H9 (cell line): ENCODE data around the gene CDK6. TPM values are rescaled to one million over a fixed set of nuclear protein-coding genes. Genes with fewer than 3 reads are reported as not detected.

Source experiments
- DNase-seq: peaks from one replicate; pipeline ENCODE4 v3.0.0-alpha.2; 2017
- H2AFZ ChIP-seq: one replicate; pipeline ENCODE4 v1.6.1; 2013; ENCODE audit warnings: mild to moderate bottlenecking, low read length, control low read depth, moderate library complexity
- H2AK5ac ChIP-seq: 2 replicates; pipeline ENCODE4 v1.6.1; 2013; ENCODE audit warnings: low read length, control low read depth, mixed read lengths; ENCODE audit not compliant: insufficient read length
- H2BK120ac ChIP-seq: one replicate; pipeline ENCODE4 v1.6.1; 2013; ENCODE audit warnings: low read depth, mild to moderate bottlenecking, low read length, control low read depth, inconsistent platforms; ENCODE audit not compliant: poor library complexity, severe bottlenecking
- H2BK12ac ChIP-seq: 2 replicates; pipeline ENCODE4 v1.6.1; 2013; ENCODE audit warnings: low read length, control low read depth, mixed read lengths, low read depth; ENCODE audit not compliant: insufficient read length
- H2BK15ac ChIP-seq: 2 replicates; pipeline ENCODE4 v1.6.1; 2013; ENCODE audit warnings: low read depth, low read length, control low read depth
- H2BK20ac ChIP-seq: one replicate; pipeline ENCODE4 v1.6.1; 2013; ENCODE audit warnings: low read depth, mild to moderate bottlenecking, low read length, control low read depth, inconsistent platforms; ENCODE audit not compliant: poor library complexity, severe bottlenecking
- H2BK5ac ChIP-seq: 2 replicates; pipeline ENCODE4 v1.6.1; 2013; ENCODE audit warnings: low read length, control low read depth, mixed read lengths; ENCODE audit not compliant: insufficient read length
- H3K14ac ChIP-seq: 2 replicates; pipeline ENCODE4 v1.6.1; 2013; ENCODE audit warnings: low read length, control low read depth; ENCODE audit not compliant: insufficient read depth
- H3K18ac ChIP-seq: 2 replicates; pipeline ENCODE4 v1.6.1; 2013; ENCODE audit warnings: low read depth, mild to moderate bottlenecking, mixed read lengths, low read length, control low read depth; ENCODE audit not compliant: insufficient read length
- H3K23ac ChIP-seq: 2 replicates; pipeline ENCODE4 v1.6.1; 2013; ENCODE audit warnings: low read length, control low read depth, mixed read lengths, low read depth; ENCODE audit not compliant: insufficient read length
- H3K23me2 ChIP-seq: 2 replicates; pipeline ENCODE4 v1.6.1; 2013; ENCODE audit warnings: low read depth, mild to moderate bottlenecking, mixed read lengths, low read length, control low read depth; ENCODE audit not compliant: insufficient read length, poor library complexity, severe bottlenecking
- H3K27ac ChIP-seq: 2 replicates; pipeline ENCODE4 v1.5.1; 2013; ENCODE audit warnings: low read length, control low read depth, mixed read lengths, low read depth; ENCODE audit not compliant: insufficient read length
- H3K27me3 ChIP-seq: 2 replicates; pipeline ENCODE4 v1.6.1; 2013; ENCODE audit warnings: low read length, control low read depth, inconsistent platforms; ENCODE audit not compliant: insufficient read depth
- H3K4ac ChIP-seq: 2 replicates; pipeline ENCODE4 v1.6.1; 2013; ENCODE audit warnings: low read depth, mild to moderate bottlenecking, control low read depth, inconsistent platforms, low read length, moderate library complexity
- H3K4me1 ChIP-seq: 2 replicates; pipeline ENCODE4 v1.6.1; 2013; ENCODE audit warnings: low read length, control low read depth, inconsistent platforms; ENCODE audit not compliant: insufficient read depth
- H3K4me2 ChIP-seq: 2 replicates; pipeline ENCODE4 v1.6.1; 2013; ENCODE audit warnings: low read length, control low read depth, mixed read lengths; ENCODE audit not compliant: insufficient read length, insufficient read depth
- H3K56ac ChIP-seq: 2 replicates; pipeline ENCODE4 v1.6.1; 2013; ENCODE audit warnings: low read depth, mild to moderate bottlenecking, mixed read lengths, low read length, control low read depth; ENCODE audit not compliant: insufficient read length
- H3K79me1 ChIP-seq: 2 replicates; pipeline ENCODE4 v1.6.1; 2013; ENCODE audit warnings: low read depth, mild to moderate bottlenecking, moderate library complexity, low read length, control low read depth, inconsistent platforms; ENCODE audit not compliant: insufficient read depth, poor library complexity, severe bottlenecking
- H3K79me2 ChIP-seq: 2 replicates; pipeline ENCODE4 v1.6.1; 2013; ENCODE audit warnings: low read length, control low read depth, inconsistent platforms; ENCODE audit not compliant: insufficient read depth
- H3K9ac ChIP-seq: 2 replicates; pipeline ENCODE4 v1.6.1; 2013; ENCODE audit warnings: low read length, control low read depth, mixed read lengths; ENCODE audit not compliant: insufficient read length; ENCODE audit errors: extremely low read depth
- H3K9me3 ChIP-seq: one replicate; pipeline ENCODE4 v1.6.1; 2013; ENCODE audit warnings: low read depth, low read length, inconsistent platforms; ENCODE audit not compliant: control insufficient read depth
- H3T11ph ChIP-seq: one replicate; pipeline ENCODE4 v1.6.1; 2013; ENCODE audit warnings: mild to moderate bottlenecking, low read length, control low read depth, inconsistent platforms
- H4K20me1 ChIP-seq: one replicate; pipeline ENCODE4 v1.6.1; 2013; ENCODE audit not compliant: control insufficient read depth, insufficient read length, insufficient read depth
- H4K5ac ChIP-seq: 2 replicates; pipeline ENCODE4 v1.6.1; 2013; ENCODE audit warnings: low read depth, mild to moderate bottlenecking, mixed read lengths, low read length, control low read depth; ENCODE audit not compliant: insufficient read length
- H4K8ac ChIP-seq: replicated peaks from 2 replicates; pipeline ENCODE4 v1.6.1; 2013; ENCODE audit warnings: low read length, control low read depth, mixed read lengths, low read depth; ENCODE audit not compliant: insufficient read length
- H4K91ac ChIP-seq: 2 replicates; pipeline ENCODE4 v1.6.1; 2013; ENCODE audit warnings: low read depth, mild to moderate bottlenecking, moderate library complexity, mixed read lengths, low read length, control low read depth; ENCODE audit not compliant: insufficient read length
- H3K27ac Mint-ChIP-seq, 3 experiments: 2 replicates in 2 of 3; 3 replicates in 1 of 3; pipeline ENCODE4 v1.8.0; 2020 to 2021; ENCODE audit warnings: mixed read lengths in 3 of 3, mild to moderate bottlenecking in 1 of 3, moderate library complexity in 1 of 3
- H3K27me3 Mint-ChIP-seq: 2 replicates; pipeline ENCODE4 v1.8.0; 2021; ENCODE audit warnings: low read depth, mild to moderate bottlenecking, moderate library complexity, mixed read lengths
- H3K36me3 Mint-ChIP-seq, 3 experiments: 2 replicates in 2 of 3; 3 replicates in 1 of 3; pipeline ENCODE4 v1.8.0; 2020 to 2021; ENCODE audit warnings: low read depth in 3 of 3, mixed read lengths in 3 of 3; ENCODE audit not compliant: insufficient read depth in 1 of 3
- H3K4me1 Mint-ChIP-seq, 2 experiments: 2 replicates each; pipeline ENCODE4 v1.8.0; 2020; ENCODE audit warnings: mixed read lengths in 2 of 2
- H3K4me3 Mint-ChIP-seq, 2 experiments: 2 replicates in 1 of 2; 3 replicates in 1 of 2; pipeline ENCODE4 v1.8.0; 2020 to 2021; ENCODE audit warnings: mild to moderate bottlenecking in 2 of 2, mixed read lengths in 2 of 2, moderate library complexity in 1 of 2
- H3K9me3 Mint-ChIP-seq, 2 experiments: 2 replicates in 1 of 2; 3 replicates in 1 of 2; pipeline ENCODE4 v1.8.0; 2020; ENCODE audit warnings: mild to moderate bottlenecking in 2 of 2, mixed read lengths in 2 of 2, moderate library complexity in 1 of 2
- CTCF ChIP-seq: fragments of 200-600 bp; sonication (generic); conservative IDR thresholded peaks from 3 replicates; pipeline ENCODE4 v1.8.0; 2021; ENCODE audit warnings: antibody characterized with exemption, mild to moderate bottlenecking
- WGBS: extraction: QIAGEN DNeasy Blood & Tissue Kit; methylation state at CpG from one replicate; pipeline ENCODE4 v1.1.7; 2013; ENCODE audit warnings: missing lambda C conversion rate, low lambda C conversion rate, mixed read lengths; ENCODE audit not compliant: insufficient read length; ENCODE audit errors: extremely low coverage; 5-methylcytosine and 5-hydroxymethylcytosine counted together
- total RNA-seq: library from RNA; stranded (reverse); gene quantifications from 2 replicates; pipeline ENCODE4 v1.2.1, GENCODE V29; 2021

The CDK6 gene
- total RNA-seq, 1 experiment from 2014 or later, result 30.0 TPM

- Histone ChIP-seq H2BK12ac (no peak overlapping the region), H3K79me1 (no peaks in the 10 kb centered on the region), H2BK15ac (no peak overlapping the region), H3K4me1 (no peaks in the 10 kb centered on the region; the same call in 1 of the 2 replicates), H3K4ac (no peak overlapping the region), H2BK120ac (no peak overlapping the region), H3K14ac (no peak overlapping the region), H4K20me1 (no peaks in the 10 kb centered on the region), H4K91ac (no peak overlapping the region), H3K9me3 (no peaks in the 10 kb centered on the region), H2BK20ac (no peak overlapping the region), H3K56ac (no peak overlapping the region), H3K79me2 (no peaks in the 10 kb centered on the region), H3K18ac (no peak overlapping the region), H3K27ac (no peak overlapping the region), H2AK5ac (no peak overlapping the region), H2AFZ (no peak overlapping the region), H2BK5ac (no peak overlapping the region), H3K27me3 (no peaks in the 10 kb centered on the region), H4K8ac (no peak overlapping the region), H3T11ph (no peak overlapping the region), H4K5ac (no peak overlapping the region), H3K23me2 (no peaks in the 10 kb centered on the region), H3K4me2 (no peak overlapping the region), H3K9ac (no peak overlapping the region), H3K23ac (no peak overlapping the region)
- H3K4me3 Mint-ChIP-seq, result no peak overlapping the region
- H3K27ac Mint-ChIP-seq, result no peak overlapping the region
- no peak for TF ChIP-seq CTCF
- no CpG with 5 or more reads among the region's 1 CpG for WGBS
- peaks cover 15 to 17% of the 10 kb centered on the region in 2 experiments for H3K9me3 Mint-ChIP-seq
- peaks cover 25% of the 10 kb centered on the region in 2 experiments for H3K4me1 Mint-ChIP-seq
- H3K36me3 Mint-ChIP-seq, result peaks cover 14 to 30% (median 17%) of the 10 kb centered on the region in 3 experiments
- DNase-seq, result no peak
- no peaks in the 10 kb centered on the region; the same call in 1 of the 2 replicates for H3K27me3 Mint-ChIP-seq
These were observed 47.7 kb downstream of the CDK6 start for GRCh38 chr7:92788559-92789183.
